Head of caudate nucleus (tissue), 42 donors: Measurements from ENCODE around the gene MUC6.

Experiments
- DNase-seq, 42 donors: peaks; one replicate each; pipeline versions ENCODE4 v3.0.0 to v3.0.0-alpha.2; 2020 to 2021; ENCODE audit warnings: mixed read lengths in 7 of 42
- intact Hi-C: fragments of 100-400 bp; cut with DNase I; formaldehyde crosslinking; loops from one replicate; pipeline ENCODE4 v1.15.0; 2022

MUC6 gene

GRCh38 chr11:1074244-1075221 lies 38.0 kb upstream of the MUC6 start, which contains the start of gene MUC2:
Gene MUC2, plus strand, starts transcription at chr11:1074874.
- intact Hi-C loops: no loop called here
- peak in 7 of 42 donors; percentile 6 to 33 (median 13) for DNase-seq

GRCh38 chr11:1073851-1074243 lies 37.3 kb upstream of the MUC6 start:
- intact Hi-C loops: no loop called here
- peak in 8 of 42 donors; percentile 3 to 31 (median 12) for DNase-seq

- DNase-seq: peak in 23 of 42 donors; percentile 5 to 56 (median 30)
- intact Hi-C loops: no loop called here
Observed at GRCh38 chr11:1073261-1073724, 36.8 kb upstream of the MUC6 start.

DNA sequence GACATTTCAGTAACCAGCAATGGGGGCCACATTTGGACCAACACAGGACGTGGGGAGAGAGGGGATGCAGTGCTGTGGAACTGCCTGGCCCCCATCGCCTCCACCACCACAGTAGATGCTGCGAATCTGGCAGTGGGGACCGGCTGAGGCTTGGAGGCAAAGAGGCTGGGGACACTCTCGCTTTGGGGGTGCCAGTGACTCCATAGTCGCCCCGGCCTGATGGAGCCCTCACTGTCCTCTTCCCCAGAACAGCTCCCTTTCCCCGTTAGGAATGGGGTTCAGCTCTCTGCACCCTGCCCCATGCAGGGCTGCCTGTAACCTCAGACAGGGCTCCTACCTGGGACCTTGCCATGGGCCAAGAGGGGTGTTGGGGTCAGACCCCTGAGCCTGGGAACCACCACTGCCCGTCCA lies 36.3 kb upstream of the MUC6 start:
- intact Hi-C loops: no loop called here
- peak in 2 of 42 donors; percentile 6 to 8 for DNase-seq

DNA sequence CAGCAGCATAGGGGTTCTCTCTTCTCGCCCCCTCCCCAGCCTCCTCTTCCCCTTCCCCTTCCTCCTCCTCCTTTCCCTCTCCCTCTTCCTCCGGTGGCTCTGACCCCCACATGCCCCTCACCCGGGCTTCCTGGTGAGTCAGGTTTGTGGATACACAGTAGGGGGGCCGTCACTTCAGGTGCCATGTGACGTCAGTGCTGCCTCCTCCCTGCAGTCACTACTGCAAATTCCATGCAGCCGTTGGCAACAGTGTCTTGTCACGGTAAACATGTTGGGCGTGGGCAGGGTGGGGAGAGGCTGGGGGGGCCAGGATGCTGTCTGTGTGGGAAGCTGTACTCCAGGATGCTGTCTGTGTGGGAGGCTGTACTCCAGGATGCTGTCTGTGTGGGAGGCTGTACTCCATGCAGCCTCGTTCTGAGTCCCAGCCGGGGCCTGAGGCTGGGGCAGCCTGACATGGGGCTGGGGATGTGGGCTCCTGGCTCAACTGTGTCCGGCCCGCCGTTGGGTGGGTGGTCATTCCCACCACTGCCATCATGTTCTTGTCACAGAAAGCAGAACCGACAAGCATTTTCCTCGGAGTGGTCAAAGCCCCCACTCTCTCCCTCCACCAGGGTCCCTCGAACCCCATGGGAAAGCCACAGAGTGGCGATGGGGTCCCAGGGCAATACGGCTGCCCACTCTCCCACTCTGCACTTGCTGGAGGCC lies 35.8 kb upstream of the MUC6 start:
- DNase-seq: peak in 25 of 42 donors; percentile 6 to 66 (median 33)
- intact Hi-C loops: no loop called here

DNA sequence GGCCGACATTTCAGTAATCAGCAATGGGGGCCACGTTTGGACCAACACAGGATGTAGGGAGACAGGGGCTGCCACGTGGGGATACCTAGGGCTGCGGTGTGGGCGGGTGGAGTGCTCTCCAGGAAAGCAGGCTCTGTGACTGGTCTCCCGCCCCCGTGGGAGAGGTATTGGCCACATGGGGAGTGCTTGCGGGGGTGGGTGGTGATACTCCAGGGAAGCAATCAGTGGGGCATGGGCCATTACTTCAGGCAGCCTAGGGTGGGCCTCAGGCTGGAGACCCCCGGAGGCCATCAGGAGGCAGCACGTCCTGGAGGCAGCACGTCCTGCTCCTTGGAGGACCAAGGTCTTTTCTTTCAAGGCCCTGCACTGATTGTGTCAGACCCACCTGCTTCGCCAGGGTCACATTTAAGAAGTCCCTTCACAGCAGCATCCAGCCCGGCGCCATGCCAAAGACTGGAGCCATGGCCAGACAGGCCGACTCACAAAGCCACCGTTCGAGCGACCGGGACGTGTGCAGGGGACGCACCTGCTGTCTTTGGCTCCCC lies 35.1 kb upstream of the MUC6 start:
- peak in 5 of 42 donors; percentile 2 to 41 (median 27) for DNase-seq
- intact Hi-C loops: no loop called here

- intact Hi-C loops: no loop called here
- peak in 4 of 42 donors; percentile 3 to 30 (median 12) for DNase-seq
Observed at GRCh38 chr11:1070594-1071462, 34.3 kb upstream of the MUC6 start.

GRCh38 chr11:1069740-1070139 lies 33.2 kb upstream of the MUC6 start:
- intact Hi-C loops: no loop called here
- DNase-seq: no peak

- intact Hi-C loops: no loop called here
- DNase-seq: no peak
Observed at GRCh38 chr11:1067812-1068496, 31.4 kb upstream of the MUC6 start.

GRCh38 chr11:1064167-1064566 lies 27.6 kb upstream of the MUC6 start:
- intact Hi-C loops: no loop called here
- peak in 2 of 42 donors; percentile 8 to 16 for DNase-seq

DNA sequence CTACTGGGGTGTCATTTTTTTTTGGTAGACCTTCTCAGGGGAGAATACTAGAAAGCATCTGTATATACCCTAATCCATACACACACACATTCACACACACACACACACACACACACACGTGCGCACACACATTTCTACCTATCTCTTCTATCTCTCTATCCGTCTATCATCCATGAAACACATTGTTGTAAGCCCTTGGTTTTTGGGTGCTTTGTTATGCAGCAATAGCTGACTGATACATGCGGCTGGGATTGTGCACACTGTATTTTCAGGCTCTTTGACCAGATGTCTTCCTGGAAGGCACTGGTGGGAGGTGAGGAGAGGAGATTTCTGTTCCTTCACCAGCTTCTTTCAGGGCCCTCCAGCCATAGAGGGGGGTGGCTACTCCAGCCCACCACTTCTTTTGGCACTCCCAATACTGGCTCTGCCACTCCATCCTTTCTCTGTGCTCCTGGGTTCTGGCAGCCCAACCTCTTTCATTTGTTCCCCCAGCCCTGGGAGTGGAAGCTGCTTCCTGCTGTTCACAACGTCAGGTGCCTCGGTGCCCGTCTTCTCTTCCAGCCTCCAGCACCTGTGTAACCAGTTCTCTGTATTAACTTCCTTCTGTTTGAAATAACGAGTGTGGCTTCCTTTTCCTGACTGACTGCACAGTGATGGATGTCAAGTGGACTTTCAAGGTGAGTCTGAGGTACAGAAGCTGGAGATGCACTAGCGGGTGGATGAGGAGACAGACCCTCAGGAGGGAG lies 25.7 kb upstream of the MUC6 start:
- intact Hi-C loops: no loop called here
- no peak for DNase-seq

DNA sequence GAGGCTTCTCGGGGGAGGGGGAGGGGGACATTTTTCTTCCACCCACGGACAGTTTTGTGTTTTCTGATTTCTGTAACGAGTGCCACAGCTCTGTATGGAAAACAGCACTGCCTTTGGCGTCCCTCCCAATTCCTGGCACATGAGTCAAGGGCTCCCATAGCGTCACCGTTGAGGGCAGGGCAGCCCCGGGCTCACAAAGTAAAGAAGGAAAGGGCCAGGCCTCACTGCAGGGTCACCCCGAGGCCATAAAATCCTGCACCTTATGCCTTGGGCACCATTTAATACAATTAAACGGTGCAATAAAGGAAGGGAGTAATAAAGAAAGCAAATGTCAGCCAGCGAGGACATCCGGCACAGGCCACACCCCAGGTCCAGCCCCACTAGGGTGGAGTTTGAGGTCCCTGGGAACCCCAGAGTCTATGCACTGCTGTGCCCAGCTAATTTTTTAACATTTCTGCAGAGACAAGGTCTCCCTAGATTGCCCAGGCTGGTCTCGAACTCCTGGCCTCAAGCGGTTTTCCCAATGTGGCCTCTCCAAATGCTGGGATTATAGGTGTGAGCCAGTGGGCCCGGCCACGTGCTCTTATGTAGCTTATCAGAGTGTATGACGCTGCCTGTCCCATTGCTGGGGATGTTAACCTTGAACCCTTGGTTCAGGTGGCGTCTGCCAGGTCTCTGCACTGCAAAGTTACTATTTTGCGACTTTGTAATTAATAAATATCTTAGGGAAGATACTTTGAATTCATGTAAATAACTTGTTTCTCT lies 24.5 kb upstream of the MUC6 start:
- intact Hi-C loops: no loop called here
- DNase-seq: peak in 5 of 42 donors; percentile 1 to 8 (median 3)

GRCh38 chr11:1060410-1060809 lies 23.9 kb upstream of the MUC6 start:
- DNase-seq: peak in 5 of 42 donors; percentile 1 to 18 (median 3)
- intact Hi-C loops: no loop called here

- intact Hi-C loops: loop anchor here (10.0 kb wide), 1 partner anchor 205 kb away; no protein-coding TSS in a partner anchor
- DNase-seq: peak in 8 of 42 donors; percentile 1 to 25 (median 6)
Observed at GRCh38 chr11:1059759-1060158, 23.2 kb upstream of the MUC6 start.

DNA sequence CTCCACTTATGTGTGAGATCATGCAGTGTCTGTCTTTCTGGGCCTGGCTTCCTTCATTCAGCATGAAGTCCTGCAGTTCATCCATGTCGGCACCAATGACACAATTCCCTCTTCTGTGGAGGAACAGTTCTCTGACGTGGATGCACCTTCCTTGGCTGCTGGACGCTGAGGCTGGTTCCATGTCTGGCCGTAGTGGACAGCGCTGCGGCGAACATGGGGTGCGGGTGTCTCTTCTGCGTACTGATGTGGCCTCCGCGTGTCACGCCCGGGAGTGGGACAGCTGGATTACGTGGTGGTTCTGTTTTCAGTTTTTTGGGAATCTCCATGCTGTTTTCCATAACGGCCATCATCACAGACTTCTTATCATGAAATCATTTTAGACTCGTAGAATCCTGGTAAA lies 21.3 kb upstream of the MUC6 start:
- intact Hi-C loops: loop anchor here (10.0 kb wide), 1 partner anchor 203 kb away; no protein-coding TSS in a partner anchor
- peak in 4 of 42 donors; percentile 1 to 29 (median 14) for DNase-seq
